Gastrocnemius medialis (tissue), 4 donors: ENCODE measurements around the gene GLIS2.

Experiments used
- CTCF ChIP-seq, 5 experiments: fragments of 450-650 bp in 3 of 5; fragments of 200-600 bp in 2 of 5; sonication (generic) in 2 of 5; IDR thresholded peaks in 4 of 5; conservative IDR thresholded peaks in 1 of 5; 1 replicate in 4 of 5; 2 replicates in 1 of 5; pipeline ENCODE4 v1.5.1; 2016 to 2019; ENCODE audit warnings: antibody characterized with exemption in 5 of 5, mild to moderate bottlenecking in 3 of 5, moderate library complexity in 3 of 5
- POLR2A ChIP-seq, 2 donors: fragments of 450-650 bp; IDR thresholded peaks; one replicate each; pipeline ENCODE4 v1.6.1; 2017; ENCODE audit warnings: antibody characterized with exemption in 2 of 2, mild to moderate bottlenecking in 2 of 2, moderate library complexity in 2 of 2

- no peak for TF ChIP-seq CTCF (IDR thresholded peaks at IDR 0.05 in 4 of 5, conservative IDR thresholded peaks at IDR 0.05 in 1 of 5)
- no peak for TF ChIP-seq POLR2A (IDR thresholded peaks at IDR 0.05)
Observed at GRCh38 chr16:4370570-4371356, 54.9 kb downstream of the GLIS2 start.
